Endothelial cell of umbilical vein (primary cell): ENCODE data around the gene CBX2.

Experiments used
- CTCF ChIP-seq, 2 donors: IDR thresholded peaks; 1 replicate in 1 of 2; 2 replicates in 1 of 2; pipeline ENCODE4 v1.5.1; 2011; ENCODE audit warnings: low read length in 2 of 2, mild to moderate bottlenecking in 2 of 2, moderate library complexity in 2 of 2, control low read depth in 1 of 2, inconsistent platforms in 1 of 2, low read depth in 1 of 2; ENCODE audit not compliant: insufficient read depth in 1 of 2; ENCODE audit errors: extremely low read depth in 1 of 2
- EZH2 ChIP-seq: IDR thresholded peaks from 2 replicates; pipeline ENCODE4 v1.6.1; 2012; ENCODE audit warnings: borderline replicate concordance, low read depth, mild to moderate bottlenecking, moderate library complexity, low read length, inconsistent platforms; ENCODE audit not compliant: severe bottlenecking
- POLR2A ChIP-seq: IDR thresholded peaks from 2 replicates; pipeline ENCODE4 v1.6.1; 2012; ENCODE audit warnings: low read depth, mild to moderate bottlenecking, control low read depth, low read length

GRCh38 chr17:79774561-79774975 lies 3.4 kb upstream of the CBX2 start:
- TF ChIP-seq EZH2 (no peak), CTCF (IDR thresholded peaks at IDR 0.05; ENCODE audit: extremely low read depth in 1 of 2, insufficient read depth in 1 of 2, low read depth in 1 of 2, low read length in 2 of 2) (no peak), POLR2A (no peak)
